GM12892 (cell line): Measurements from ENCODE around the gene ZNF576.

Source experiments
- POLR2AphosphoS5 ChIP-seq: IDR thresholded peaks from 2 replicates; pipeline ENCODE4 v1.6.1; 2011; ENCODE audit warnings: low read depth, low read length, control low read depth
- TAF1 ChIP-seq: IDR thresholded peaks from 2 replicates; pipeline ENCODE4 v1.6.1; 2011; ENCODE audit warnings: low read depth, mild to moderate bottlenecking, control low read depth, low read length, borderline replicate concordance

GRCh38 chr19:43586346-43586745 is 10.0 kb upstream of the ZNF576 start:
- no peak for TF ChIP-seq TAF1
- no peak for TF ChIP-seq POLR2AphosphoS5
